Upper lobe of left lung (tissue), 4 donors: ENCODE data around the gene RPP30.

Experiments used
- CTCF ChIP-seq, 6 experiments: fragments of 450-650 bp in 4 of 6; fragments of 200-600 bp in 2 of 6; sonication (generic) in 2 of 6; IDR thresholded peaks; one replicate each; pipeline ENCODE4 v1.5.1; 2016 to 2019; ENCODE audit warnings: antibody characterized with exemption in 6 of 6
- EP300 ChIP-seq, 4 donors: sonication (generic); formaldehyde crosslinking; IDR thresholded peaks; one replicate each; pipeline ENCODE4 v1.5.1; 2017; ENCODE audit warnings: antibody characterized with exemption in 4 of 4, control low read depth in 2 of 4

- TF ChIP-seq CTCF (IDR thresholded peaks at IDR 0.05) (no peak), EP300 (IDR thresholded peaks at IDR 0.05) (no peak)
Observed at GRCh38 chr10:90914992-90915765, 43.4 kb downstream of the RPP30 start.
